ENCODE data around the gene SMIM36. TPM values are rescaled to one million over a fixed set of nuclear protein-coding genes. Genes with fewer than 3 reads are reported as not detected.

The SMIM36 gene
- total and polyA plus RNA-seq, 2 experiments from 2014 or later, result not detected

DNA sequence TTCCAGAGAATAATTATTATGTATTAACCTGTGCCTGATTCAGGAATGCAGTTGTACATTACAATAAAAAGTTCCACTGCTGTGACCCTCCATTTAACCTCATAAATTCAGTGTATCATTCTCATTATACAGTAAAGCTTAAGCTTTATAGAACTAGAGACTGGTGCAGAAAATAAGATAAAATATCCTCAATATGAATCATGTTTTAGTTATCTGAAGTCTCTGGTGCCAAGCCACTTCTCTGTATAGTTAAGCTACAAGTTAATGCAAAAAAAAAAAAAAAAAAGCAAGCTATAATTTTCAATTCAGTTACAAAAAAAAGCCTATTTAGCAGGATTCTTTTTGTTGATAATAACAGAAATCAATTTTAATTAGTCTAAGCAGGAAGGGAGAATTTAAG lies 22.4 kb upstream of the SMIM36 start:
- no peaks in the 10 kb centered on the region for H3K9me2 ChIP-seq (replicated peaks; ENCODE audit: insufficient read depth)
- no peak overlapping the region for H3K4me2 ChIP-seq
- DNase-seq (ENCODE audit: low spot score), result no peak
- no peaks in the 10 kb centered on the region for H3K79me2 ChIP-seq
- no peaks in the 10 kb centered on the region for H4K20me1 ChIP-seq (ENCODE audit: insufficient read depth, poor library complexity, severe bottlenecking)
- no peaks in the 10 kb centered on the region for H3K36me3 ChIP-seq (replicated peaks; ENCODE audit: insufficient read depth, low read depth)
- H3K9me3 ChIP-seq (ENCODE audit: low read depth), result no peaks in the 10 kb centered on the region
- H2AFZ ChIP-seq, result no peak overlapping the region
- no peak overlapping the region for H3K4me3 ChIP-seq
- H3K27me3 ChIP-seq, result no peaks in the 10 kb centered on the region
- TF ChIP-seq EZH2 (IDR thresholded peaks at IDR 0.05; ENCODE audit: borderline replicate concordance) (no peak), EZH2phosphoT487 (IDR thresholded peaks at IDR 0.05; ENCODE audit: low read depth, severe bottlenecking, unreplicated experiment) (no peak)
- TF ChIP-seq, protein P1, sequence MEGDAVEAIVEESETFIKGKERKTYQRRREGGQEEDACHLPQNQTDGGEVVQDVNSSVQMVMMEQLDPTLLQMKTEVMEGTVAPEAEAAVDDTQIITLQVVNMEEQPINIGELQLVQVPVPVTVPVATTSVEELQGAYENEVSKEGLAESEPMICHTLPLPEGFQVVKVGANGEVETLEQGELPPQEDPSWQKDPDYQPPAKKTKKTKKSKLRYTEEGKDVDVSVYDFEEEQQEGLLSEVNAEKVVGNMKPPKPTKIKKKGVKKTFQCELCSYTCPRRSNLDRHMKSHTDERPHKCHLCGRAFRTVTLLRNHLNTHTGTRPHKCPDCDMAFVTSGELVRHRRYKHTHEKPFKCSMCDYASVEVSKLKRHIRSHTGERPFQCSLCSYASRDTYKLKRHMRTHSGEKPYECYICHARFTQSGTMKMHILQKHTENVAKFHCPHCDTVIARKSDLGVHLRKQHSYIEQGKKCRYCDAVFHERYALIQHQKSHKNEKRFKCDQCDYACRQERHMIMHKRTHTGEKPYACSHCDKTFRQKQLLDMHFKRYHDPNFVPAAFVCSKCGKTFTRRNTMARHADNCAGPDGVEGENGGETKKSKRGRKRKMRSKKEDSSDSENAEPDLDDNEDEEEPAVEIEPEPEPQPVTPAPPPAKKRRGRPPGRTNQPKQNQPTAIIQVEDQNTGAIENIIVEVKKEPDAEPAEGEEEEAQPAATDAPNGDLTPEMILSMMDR (IDR thresholded peaks at IDR 0.05; ENCODE audit: poor library complexity), result no peak
- no peaks in the 10 kb centered on the region for H3K4me1 ChIP-seq (ENCODE audit: insufficient read depth)
- no peak overlapping the region for H3K27ac ChIP-seq

- H2AFZ ChIP-seq, result no peak overlapping the region
- H3K27me3 ChIP-seq, result no peaks in the 10 kb centered on the region
- H3K4me3 ChIP-seq, result no peak overlapping the region
- no peak overlapping the region for H3K4me2 ChIP-seq
- H4K20me1 ChIP-seq (ENCODE audit: insufficient read depth, poor library complexity, severe bottlenecking), result no peaks in the 10 kb centered on the region
- TF ChIP-seq, protein P1 (IDR thresholded peaks at IDR 0.05; ENCODE audit: poor library complexity), result no peak
- TF ChIP-seq EZH2phosphoT487 (IDR thresholded peaks at IDR 0.05; ENCODE audit: low read depth, severe bottlenecking, unreplicated experiment) (no peak), EZH2 (IDR thresholded peaks at IDR 0.05; ENCODE audit: borderline replicate concordance) (no peak)
- no peak overlapping the region for H3K27ac ChIP-seq
- H3K4me1 ChIP-seq (ENCODE audit: insufficient read depth), result no peaks in the 10 kb centered on the region
- no peaks in the 10 kb centered on the region for H3K9me2 ChIP-seq (replicated peaks; ENCODE audit: insufficient read depth)
- WGBS (ENCODE audit: low lambda C conversion rate, missing lambda C conversion rate), result 90% methylated on average over 1 of the region's 1 CpG
- DNase-seq (ENCODE audit: low spot score), result no peak
- H3K36me3 ChIP-seq (replicated peaks; ENCODE audit: insufficient read depth, low read depth), result no peaks in the 10 kb centered on the region
- H3K79me2 ChIP-seq, result no peaks in the 10 kb centered on the region
- no peaks in the 10 kb centered on the region for H3K9me3 ChIP-seq (ENCODE audit: low read depth)
Observed at GRCh38 chr17:55532670-55533069, 21.4 kb upstream of the SMIM36 start.

DNA sequence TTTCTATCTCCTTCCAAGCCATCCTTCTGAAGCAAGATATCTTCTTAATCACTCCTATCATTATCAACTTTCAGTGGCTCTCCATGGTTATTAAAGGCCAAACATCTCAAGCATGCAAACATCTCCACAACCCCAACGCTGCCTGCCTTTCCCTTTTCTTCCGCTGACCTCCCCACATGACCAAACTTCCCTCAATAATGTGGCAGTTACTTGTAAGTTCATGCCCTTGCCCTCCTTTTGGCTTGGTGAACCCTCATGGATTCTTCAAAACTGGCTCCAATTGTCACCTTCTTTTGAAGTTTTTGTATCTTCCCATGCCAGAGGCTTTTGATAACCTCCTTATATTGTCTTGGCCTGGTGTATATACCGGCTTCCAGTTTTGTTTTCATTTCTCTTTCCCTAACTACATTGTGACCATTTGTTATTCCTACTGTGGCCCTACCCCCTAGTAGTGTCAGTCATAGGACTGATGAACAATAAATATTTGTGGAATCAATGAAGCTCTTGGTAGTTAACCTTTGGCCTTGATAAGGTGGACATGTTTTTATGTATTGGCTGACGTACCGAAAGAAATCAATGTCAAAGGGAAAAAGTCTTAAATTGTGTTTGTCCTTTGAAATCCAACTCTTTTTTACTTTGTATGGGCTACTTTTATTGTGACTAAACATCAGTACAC lies 19.9 kb upstream of the SMIM36 start:
- Histone ChIP-seq H3K4me1 (ENCODE audit: insufficient read depth) (no peaks in the 10 kb centered on the region), H3K27ac (no peak overlapping the region), H2AFZ (no peak overlapping the region), H4K20me1 (ENCODE audit: insufficient read depth, poor library complexity, severe bottlenecking) (no peaks in the 10 kb centered on the region), H3K27me3 (no peaks in the 10 kb centered on the region), H3K4me3 (no peak overlapping the region), H3K9me2 (replicated peaks; ENCODE audit: insufficient read depth) (no peaks in the 10 kb centered on the region), H3K36me3 (replicated peaks; ENCODE audit: insufficient read depth, low read depth) (no peaks in the 10 kb centered on the region), H3K4me2 (no peak overlapping the region), H3K9me3 (ENCODE audit: low read depth) (no peaks in the 10 kb centered on the region), H3K79me2 (no peaks in the 10 kb centered on the region)
- 75% methylated on average over 5 of the region's 5 CpGs for WGBS (ENCODE audit: low lambda C conversion rate, missing lambda C conversion rate)
- no peak for DNase-seq (ENCODE audit: low spot score)
- TF ChIP-seq EZH2 (IDR thresholded peaks at IDR 0.05; ENCODE audit: borderline replicate concordance), result no peak
- TF ChIP-seq, protein P1 (IDR thresholded peaks at IDR 0.05; ENCODE audit: poor library complexity), result no peak
- no peak for TF ChIP-seq EZH2phosphoT487 (IDR thresholded peaks at IDR 0.05; ENCODE audit: low read depth, severe bottlenecking, unreplicated experiment)

Measured in hepatocyte (in vitro differentiated cells).